Activated T-cell treated with anti-CD3 and anti-CD28 coated beads for 1 hour (primary cell): Measurements from ENCODE around the gene SYCP2.
"Not testable (repeated sequence)": the region's sequence is repeated elsewhere in the genome, so short reads cannot be mapped to it uniquely, and the experiment has no call there.

Experiments
- DNase-seq: peaks from one replicate; pipeline ENCODE4 v3.0.0-alpha.2; 2020; ENCODE audit warnings: low read depth

The SYCP2 gene, protein sequence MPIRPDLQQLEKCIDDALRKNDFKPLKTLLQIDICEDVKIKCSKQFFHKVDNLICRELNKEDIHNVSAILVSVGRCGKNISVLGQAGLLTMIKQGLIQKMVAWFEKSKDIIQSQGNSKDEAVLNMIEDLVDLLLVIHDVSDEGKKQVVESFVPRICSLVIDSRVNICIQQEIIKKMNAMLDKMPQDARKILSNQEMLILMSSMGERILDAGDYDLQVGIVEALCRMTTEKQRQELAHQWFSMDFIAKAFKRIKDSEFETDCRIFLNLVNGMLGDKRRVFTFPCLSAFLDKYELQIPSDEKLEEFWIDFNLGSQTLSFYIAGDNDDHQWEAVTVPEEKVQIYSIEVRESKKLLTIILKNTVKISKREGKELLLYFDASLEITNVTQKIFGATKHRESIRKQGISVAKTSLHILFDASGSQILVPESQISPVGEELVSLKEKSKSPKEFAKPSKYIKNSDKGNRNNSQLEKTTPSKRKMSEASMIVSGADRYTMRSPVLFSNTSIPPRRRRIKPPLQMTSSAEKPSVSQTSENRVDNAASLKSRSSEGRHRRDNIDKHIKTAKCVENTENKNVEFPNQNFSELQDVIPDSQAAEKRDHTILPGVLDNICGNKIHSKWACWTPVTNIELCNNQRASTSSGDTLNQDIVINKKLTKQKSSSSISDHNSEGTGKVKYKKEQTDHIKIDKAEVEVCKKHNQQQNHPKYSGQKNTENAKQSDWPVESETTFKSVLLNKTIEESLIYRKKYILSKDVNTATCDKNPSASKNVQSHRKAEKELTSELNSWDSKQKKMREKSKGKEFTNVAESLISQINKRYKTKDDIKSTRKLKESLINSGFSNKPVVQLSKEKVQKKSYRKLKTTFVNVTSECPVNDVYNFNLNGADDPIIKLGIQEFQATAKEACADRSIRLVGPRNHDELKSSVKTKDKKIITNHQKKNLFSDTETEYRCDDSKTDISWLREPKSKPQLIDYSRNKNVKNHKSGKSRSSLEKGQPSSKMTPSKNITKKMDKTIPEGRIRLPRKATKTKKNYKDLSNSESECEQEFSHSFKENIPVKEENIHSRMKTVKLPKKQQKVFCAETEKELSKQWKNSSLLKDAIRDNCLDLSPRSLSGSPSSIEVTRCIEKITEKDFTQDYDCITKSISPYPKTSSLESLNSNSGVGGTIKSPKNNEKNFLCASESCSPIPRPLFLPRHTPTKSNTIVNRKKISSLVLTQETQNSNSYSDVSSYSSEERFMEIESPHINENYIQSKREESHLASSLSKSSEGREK (N-terminal part only)

DNA sequence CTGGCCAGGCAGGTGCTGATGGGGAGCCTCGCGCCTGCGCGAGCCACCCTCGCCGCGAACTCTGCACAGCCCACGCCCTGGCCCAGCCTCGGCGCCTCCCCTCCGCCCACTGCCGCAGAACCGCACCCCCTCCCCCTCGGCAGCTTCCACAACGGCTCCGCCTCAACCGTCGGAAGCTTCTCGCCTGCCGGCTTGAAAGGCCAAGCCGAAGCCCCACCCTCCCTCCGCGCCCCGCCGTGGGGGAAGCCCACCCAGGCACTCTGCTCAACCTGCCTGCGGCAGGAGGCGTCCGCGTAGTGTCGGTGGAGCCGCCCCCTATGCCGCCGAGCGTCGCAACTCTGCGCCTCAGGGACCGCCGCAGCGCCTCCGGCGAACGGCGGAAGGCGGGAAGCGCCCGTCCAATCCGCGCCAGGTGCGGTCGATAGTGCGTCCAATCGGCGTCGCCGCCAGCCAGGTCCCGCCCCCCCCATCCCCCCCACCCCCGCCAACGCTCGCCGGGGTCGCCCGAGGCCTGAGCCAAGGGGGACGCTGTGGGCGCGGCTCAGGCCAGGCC lies at the start of gene SYCP2:
TSS of gene SYCP2 (minus strand) at position 342 of the 553 bp plus-strand sequence. CDS start 11,224 bp downstream, outside the sequence.
- peak; percentile 44 for DNase-seq

DNA sequence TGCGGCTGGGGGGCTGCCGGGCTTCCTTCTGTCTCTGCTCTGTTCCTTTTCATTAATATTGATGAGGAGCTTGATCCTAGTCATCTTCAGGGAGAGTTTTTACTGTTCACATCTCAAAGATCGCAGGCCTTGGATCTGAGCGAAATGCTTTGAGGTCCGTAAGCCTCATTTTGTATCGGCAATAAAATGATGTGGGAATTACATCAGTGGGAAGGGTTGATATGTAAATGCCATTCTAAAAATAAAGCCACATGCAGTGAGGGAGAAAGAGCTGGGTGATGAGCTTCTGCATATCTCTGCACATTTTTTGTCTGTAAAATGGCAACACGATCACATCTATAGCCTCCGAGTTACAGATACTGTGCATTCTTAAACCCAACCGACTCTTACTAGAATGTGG lies 49.6 kb upstream of the SYCP2 start:
- no peak for DNase-seq

DNA sequence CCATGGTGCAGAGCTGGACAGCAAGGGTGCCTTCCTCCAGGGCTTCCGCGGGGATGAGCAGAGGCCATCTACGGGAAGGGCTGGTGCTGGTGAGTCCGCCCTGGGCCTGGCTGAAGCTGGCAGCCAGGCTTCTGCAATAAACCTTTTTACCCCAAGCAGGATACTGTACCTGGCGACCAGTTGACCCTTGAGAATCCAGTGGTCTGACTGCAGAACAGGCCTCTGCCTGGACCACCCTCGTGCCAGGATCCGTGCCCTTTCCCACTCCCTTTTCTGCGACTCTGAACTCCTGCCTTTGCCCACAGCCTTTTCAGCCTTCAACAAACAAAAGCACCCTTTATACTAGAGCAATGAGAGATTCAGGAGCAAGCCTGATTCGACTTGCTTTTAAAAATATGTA lies 43.6 kb upstream of the SYCP2 start:
- no peak for DNase-seq

DNA sequence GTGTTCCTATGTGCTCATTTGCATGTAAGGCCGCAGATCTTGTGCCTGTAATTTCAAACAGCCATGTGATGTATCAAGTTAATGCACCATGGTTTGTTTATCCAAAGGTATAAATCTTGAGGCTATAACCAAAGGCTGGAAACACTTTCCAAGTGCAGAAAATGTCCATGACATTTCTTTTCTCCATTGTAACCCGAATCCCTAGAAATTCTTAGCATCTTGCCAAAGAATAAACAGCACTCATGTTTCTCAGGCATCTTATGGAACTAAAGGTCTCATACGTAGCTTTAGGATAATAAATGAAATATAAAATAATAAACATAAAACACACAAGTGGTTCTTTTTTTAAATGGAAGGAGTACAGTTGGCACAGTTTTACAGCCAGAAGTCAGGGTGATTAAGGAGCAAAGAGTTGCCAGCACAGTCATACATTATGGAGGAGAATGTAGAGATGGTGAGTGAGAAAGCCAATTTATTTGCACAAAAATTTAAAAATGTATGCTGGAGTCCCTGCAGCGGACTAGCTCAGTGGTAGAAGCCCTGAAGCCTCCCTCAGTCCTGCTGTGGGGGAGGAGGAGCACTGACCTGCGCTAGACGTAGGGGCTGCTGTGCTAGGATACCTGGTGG lies 42.8 kb upstream of the SYCP2 start:
- no peak for DNase-seq

DNA sequence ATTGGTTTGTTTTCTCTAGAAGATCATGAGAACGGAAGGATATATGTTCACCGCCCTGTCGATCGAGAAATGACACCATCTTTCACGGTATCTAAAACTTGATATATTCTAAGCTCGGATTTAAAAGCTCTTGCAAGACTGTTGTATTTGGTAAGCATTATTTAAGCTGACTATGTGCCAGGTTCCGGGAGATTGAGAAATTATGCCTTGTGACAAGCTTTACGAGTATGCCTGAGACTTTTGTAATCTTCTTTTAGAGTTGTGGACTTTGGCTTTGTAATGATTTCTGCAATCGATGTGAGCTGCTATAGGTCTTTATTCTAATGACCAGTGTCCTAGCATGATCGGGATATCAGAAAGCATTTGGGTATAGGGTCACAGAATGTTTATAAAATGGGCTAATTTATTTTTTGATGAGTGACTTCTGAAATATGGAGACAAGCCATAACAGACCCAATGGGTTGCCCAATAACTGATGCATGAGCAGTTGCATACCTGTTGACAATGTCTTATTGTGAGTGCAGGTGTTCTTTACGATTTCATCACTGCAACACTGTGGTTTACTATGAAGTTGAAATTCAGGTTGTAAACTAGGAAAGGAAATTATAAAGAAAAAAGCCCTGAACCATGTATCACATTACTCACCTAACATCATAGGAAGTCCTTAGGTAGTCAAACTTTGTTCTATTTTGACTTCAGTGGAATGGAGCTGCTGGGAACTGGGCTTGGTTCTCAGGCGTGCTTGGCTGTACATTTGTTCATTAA lies 38.8 kb upstream of the SYCP2 start:
- no peak for DNase-seq

DNA sequence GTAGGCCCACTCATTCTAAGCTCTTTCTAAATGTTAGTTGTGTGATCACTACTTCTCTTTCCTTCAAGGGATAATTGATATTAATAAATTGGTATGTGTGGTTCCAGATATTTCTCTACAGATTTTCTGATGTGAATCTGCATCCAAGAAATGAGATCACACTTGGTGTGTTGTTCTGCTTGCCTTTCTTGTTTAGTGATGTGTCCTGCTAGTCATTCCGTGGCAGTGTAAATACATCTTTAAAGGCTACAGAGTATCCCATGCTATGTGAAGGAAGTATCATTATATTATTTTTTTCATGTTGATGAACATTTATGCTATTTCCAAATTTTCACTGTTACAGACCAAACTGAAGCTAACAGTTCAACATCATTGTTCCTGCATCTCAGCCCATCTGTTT lies 38.0 kb upstream of the SYCP2 start:
- no peak for DNase-seq

DNA sequence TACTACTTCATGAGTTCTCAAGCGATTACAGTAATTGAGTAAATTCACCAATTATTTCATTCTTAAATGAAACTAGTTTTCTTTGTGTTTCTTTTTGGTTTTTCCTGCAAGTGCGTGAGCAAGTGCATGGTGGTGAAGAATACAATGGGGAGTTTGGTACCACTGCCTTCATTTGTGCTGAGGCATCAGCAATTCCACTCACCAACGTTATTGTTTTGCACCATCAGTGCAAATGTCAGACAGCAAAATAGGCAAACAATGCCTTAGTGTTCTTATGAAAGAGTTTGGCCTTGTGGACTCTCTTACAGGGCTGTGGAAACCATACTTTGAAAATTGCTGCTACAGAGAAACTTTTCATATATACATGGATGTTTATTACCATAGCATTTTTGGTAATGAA lies 33.0 kb upstream of the SYCP2 start:
- no peak for DNase-seq

DNA sequence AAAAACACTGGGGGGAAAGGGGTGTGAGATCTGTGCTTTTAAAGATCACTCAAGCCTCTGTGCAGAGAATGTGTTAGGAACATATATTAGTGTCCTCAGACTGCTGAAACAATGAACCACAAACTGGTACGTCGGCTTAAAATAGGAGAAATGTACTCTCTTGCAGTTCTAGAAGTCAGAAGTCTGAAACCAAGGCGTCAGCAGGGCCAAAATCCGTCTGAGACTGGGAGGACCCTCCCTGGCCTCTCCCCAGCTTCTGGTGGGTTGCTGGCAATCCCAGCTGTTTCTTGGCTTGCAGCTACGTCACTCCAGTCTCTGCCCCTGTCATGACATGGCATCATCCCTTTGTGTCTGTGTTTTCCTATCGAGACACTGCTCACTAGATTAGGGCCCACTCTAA lies 28.7 kb upstream of the SYCP2 start:
- no peak for DNase-seq

DNA sequence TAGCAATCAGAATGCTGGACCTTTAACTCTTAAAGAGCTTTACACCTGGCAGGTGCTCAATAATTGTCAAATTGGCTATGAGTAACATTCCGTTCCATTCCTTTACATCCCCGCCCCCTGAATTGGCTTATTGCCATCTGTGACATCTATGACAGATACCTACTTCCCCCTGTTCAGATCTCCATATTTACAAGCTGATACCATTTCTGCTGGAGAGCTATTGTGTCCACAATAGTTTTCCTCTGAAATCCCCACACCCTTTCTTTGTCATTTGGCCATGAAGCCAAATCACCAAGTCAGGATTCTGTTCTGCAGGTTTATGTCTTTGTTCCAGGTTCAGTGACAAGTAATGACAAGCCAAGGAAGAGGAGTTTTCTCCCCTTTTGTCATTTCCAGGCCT lies 28.0 kb upstream of the SYCP2 start:
- no peak for DNase-seq

DNA sequence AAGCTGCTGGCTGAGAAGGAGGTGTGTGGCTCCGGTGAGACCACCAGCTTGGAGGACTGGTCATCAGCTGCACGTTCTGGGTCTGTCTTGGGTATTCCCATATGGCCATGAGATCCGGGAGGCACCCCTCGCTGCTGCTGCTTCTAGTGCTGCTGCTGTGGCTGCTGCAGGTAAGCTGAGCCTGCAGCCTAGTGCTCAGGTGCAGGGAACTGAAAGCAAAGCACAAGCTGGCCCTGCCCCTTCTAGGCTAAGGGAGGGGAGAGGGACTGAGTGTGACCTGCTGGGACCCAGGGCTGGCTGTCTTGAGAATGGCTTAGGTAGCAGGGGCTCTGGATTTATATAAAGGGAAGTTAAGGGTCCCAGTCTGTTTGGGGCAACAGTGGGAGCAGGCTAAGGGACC lies 25.2 kb upstream of the SYCP2 start:
- DNase-seq = no peak

DNA sequence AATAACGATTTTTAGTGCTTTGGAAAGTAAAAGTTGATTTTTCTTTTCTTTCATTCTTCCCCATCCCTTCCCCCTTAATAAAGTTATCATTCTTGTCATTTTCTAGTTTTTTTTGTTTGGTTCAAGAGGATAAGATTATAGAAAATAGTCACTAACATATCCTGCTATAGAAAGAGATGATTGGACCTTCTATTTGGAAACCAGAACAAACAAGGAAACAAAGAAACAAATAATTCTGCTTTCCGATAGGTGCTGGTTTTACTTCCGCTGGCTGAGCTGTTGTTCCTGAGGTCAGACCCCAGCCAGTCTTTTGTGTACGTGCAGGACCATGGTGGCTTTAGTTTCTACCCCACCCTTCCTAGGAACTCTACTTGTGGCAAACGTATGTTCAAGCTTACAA lies 24.7 kb upstream of the SYCP2 start, which contains the start of gene CDH26:
TSS of gene CDH26 (plus strand) at position 301 of the 400 bp plus-strand sequence. CDS start 304 bp downstream, outside the sequence.
- no peak for DNase-seq

DNA sequence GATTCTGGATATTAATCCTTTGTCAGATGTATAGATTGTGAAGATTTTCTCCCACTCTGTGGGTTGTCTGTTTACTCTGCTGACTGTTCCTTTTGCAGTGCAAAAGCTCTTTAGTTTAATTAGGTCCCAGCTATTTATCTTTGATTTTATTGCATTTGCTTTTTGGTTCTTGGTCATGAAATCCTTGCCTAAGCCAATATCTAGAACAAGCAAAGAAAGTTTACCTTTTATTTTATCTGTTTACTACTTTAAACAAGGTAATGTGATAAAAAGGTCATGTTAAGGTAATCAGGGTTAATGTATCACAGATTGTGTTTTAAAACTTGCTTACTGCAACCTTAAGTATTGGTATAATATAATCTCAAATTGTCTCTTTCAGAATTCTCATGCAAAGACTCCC lies 24.1 kb upstream of the SYCP2 start:
- not testable (repeated sequence) for DNase-seq

DNA sequence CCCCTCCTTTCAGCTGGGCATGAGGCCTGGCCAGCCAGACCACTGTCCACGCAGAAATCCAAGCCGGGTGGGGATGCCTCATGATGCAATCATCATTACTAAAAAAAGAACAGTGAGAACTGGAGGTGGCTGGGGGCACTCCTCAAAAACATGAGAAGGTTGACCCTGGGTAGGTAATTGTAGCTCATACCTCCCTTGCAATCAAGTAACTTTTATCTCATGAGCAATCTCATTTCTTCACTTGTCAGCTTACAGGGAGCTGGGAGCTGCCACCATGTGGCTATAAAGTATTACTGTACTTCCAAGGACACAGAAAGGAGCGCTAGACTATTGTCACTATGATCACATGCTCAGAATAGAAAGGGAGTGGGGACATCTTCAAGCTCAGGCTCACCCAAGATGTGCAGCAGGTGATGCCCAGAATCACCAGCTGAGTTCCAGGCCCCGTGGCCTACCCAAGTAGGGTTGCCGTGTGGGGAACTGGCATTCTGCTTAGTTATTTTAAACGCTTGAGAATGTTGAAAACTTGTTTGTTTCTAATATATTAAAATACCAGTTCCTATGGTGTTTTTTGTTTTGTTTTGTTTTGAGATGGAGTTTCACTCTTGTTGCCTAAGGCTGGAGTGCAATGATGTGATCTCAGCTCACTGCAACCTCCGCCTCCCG lies 21.8 kb upstream of the SYCP2 start:
- no peak for DNase-seq

DNA sequence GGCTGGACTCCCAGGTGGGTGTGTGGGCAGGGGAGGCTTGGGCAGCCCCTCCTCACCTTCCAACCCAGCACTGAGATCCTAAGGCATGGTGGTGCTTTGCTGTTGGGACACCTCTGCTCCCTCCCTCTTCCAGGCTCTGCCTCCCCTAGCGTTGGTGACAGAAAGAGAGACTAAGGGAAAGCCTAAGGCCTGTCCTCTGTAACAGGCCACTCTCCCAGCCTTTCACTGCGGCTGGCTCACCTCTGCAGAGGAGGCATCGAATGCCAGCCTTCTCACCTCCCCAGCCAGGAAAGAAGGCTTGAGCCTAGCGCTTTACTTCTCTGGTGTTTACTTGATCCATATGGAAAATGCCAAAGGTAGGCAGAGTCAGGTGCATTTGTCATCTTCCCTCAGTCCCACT lies 21.3 kb upstream of the SYCP2 start:
- DNase-seq = no peak

DNA sequence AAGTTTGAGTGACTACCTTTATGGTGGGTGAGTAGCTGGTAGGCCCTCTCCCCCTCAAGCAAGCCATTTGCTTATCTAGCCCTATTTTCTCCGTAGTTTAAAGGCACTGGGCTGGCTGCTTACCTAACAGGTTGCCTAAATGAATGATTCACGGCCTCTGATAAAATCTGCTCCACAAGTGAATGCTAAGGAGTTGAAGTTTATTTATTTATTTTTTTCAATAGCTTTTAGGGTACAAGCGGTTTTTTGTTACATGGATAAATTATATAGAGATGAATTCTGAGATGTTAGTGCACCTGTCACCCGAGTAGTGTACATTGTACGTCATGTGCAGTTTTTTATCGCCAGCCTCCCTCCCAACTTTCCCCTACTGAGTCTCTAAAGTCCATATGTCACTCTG lies 16.5 kb upstream of the SYCP2 start:
- no peak for DNase-seq

DNA sequence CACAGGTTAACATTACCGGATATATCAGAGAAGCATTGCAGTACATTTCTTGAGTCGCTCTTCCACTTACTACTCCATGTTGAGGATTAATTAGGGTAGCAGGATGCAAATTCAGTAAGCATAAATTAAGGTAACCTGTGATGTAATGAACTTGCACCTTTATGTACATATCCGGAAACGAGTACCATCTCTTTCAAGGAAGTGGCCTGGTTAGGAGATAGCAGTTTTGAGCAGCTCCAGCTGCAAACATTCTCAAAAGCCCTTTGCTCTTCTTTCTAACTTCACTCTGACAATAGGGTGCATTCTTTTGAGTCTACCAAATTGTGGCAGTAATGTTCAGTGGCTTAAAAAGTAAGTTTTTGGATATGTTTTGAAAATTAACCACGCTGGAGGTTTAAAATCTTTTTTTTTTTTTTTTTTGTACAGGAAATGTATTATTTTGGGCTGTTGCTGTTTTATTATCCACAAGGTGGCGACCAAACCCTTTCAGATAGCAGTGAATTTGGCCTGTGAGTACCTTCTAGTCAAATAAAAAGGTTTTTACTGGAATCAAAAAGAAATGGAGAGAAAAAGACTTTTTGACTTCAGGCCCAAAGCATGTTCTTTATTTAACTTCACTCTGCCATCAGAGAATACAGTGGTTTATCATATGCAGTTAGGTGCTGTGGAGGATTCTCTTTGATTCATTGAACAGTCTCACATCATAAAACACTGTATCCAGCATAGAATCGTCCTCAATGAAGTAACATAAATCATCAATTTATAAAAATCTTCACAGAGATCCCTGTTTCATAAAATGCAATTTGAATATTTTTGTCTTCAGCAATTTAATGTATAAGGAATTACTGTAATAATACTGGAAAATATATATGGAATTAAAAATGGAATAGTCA lies 15.6 kb upstream of the SYCP2 start:
- no peak for DNase-seq

DNA sequence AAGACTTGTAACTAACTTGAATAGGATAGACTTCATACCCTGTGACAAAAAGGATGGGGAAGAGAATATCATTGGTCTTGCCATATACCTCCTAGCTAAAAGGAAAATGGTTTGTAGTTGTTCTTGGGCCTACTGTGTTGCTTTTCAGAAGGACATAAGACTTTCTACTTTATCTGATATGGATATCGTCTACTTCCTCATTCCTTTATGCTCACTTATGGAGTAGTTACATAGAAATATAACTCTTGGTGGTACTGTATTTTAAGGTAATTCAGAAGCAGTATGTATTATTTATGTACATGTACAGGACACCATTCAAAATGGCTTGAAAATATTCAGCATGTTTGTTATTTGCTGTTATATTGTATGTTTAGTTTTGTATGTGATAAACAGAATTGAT lies 14.8 kb upstream of the SYCP2 start:
- DNase-seq = no peak

DNA sequence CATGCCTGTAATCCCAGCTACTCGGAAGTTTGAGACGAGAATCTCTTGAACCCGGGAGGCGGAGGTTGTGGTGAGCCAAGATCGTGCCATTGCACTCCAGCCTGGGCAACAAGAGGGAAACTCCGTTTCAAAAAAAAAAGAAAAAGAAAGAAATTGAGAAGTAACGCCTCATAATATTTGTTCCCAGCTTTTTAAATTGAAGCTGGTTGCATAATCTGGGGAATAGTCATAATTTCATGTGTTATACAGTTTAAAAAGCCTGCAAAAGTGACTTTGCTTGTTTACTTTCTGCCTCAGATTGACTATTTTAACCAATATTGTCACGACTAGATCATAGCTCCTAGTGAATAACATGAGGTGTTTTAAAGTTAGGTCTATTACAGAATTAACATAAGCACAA lies 13.9 kb upstream of the SYCP2 start:
- DNase-seq = no peak

DNA sequence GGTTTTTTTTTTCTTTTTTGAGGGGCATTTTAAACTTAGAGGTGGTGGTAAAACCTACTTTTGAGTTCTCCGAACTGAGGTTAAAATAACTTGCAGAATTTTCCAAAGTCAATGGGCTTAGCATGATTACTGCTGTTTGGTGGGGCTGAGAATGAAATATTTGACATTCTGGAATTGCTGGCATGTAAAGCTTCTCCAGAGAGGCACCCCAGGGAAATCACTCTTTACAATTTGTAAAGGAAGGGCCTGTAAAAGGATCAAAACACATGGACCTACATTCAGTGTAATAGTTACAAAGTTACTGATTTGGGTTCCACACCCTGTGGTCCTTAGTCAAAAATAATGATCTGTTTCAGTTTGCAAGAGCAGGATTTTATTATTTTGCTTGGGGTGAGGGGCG lies 12.3 kb upstream of the SYCP2 start:
- no peak for DNase-seq
